ENCODE measurements around the gene FAM20C. TPM values are rescaled to one million over a fixed set of nuclear protein-coding genes. Genes with fewer than 3 reads are reported as not detected.

FAM20C gene
- total RNA-seq, 1 donor: 16.8 TPM

GRCh38 chr7:188174-188573, 4.2 kb upstream of the FAM20C start:
- no peak for TF ChIP-seq CTCF (IDR thresholded peaks at IDR 0.05; ENCODE audit: insufficient read depth, low read depth, low read length)
- H3K4me3 ChIP-seq (ENCODE audit: low read depth, low read length): no peak overlapping the region
- no peak for DNase-seq (ENCODE audit: low read depth)

- no peak for TF ChIP-seq CTCF (IDR thresholded peaks at IDR 0.05; ENCODE audit: insufficient read depth, low read depth, low read length)
- no peak for DNase-seq (ENCODE audit: low read depth)
- H3K4me3 ChIP-seq (ENCODE audit: low read depth, low read length): no peak overlapping the region
Measured at GRCh38 chr7:188727-189500, 3.5 kb upstream of the FAM20C start.

- DNase-seq (ENCODE audit: low read depth): no peak
- no peak for TF ChIP-seq CTCF (IDR thresholded peaks at IDR 0.05; ENCODE audit: insufficient read depth, low read depth, low read length)
- no peak overlapping the region for H3K4me3 ChIP-seq (ENCODE audit: low read depth, low read length)
Measured at GRCh38 chr7:189719-190118, 2.7 kb upstream of the FAM20C start.

GRCh38 chr7:190196-190595, 2.2 kb upstream of the FAM20C start:
- no peak for DNase-seq (ENCODE audit: low read depth)
- H3K4me3 ChIP-seq (ENCODE audit: low read depth, low read length): no peak overlapping the region
- no peak for TF ChIP-seq CTCF (IDR thresholded peaks at IDR 0.05; ENCODE audit: insufficient read depth, low read depth, low read length)

GRCh38 chr7:191105-191980, 1.0 kb upstream of the FAM20C start:
- DNase-seq (ENCODE audit: low read depth): peak; percentile 66
- H3K4me3 ChIP-seq (ENCODE audit: low read depth, low read length): peak overlapping the region; percentile 51
- TF ChIP-seq CTCF (IDR thresholded peaks at IDR 0.05; ENCODE audit: insufficient read depth, low read depth, low read length): no peak

- DNase-seq (ENCODE audit: low read depth): peak; percentile 26
- TF ChIP-seq CTCF (IDR thresholded peaks at IDR 0.05; ENCODE audit: insufficient read depth, low read depth, low read length): no peak
- peak overlapping the region; percentile 75 for H3K4me3 ChIP-seq (ENCODE audit: low read depth, low read length)
Measured at GRCh38 chr7:192701-193480, 520 bp downstream of the FAM20C start.
